ENCODE measurements around the gene HIF3A.

DNA sequence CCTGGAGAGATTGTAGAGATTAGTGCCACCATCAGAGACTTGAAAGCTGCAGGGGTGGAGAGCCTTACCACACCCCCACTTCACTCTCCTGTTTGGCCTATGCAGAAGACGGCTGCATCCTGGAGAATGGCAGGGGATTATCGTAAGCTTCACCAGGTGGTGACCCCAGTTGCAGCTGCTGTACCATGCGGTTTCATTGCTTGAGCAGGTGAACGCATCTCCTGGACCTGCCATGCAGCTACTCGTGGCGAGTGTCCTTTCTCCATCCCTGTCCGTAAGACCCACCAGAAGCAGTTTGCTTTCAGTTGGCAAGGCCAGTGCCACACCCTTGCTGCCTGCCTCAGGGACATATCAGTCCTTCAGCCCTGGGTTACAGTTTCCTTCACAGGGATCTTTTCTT is 71.3 kb downstream of the HIF3A start:
- TF ChIP-seq, protein P1, sequence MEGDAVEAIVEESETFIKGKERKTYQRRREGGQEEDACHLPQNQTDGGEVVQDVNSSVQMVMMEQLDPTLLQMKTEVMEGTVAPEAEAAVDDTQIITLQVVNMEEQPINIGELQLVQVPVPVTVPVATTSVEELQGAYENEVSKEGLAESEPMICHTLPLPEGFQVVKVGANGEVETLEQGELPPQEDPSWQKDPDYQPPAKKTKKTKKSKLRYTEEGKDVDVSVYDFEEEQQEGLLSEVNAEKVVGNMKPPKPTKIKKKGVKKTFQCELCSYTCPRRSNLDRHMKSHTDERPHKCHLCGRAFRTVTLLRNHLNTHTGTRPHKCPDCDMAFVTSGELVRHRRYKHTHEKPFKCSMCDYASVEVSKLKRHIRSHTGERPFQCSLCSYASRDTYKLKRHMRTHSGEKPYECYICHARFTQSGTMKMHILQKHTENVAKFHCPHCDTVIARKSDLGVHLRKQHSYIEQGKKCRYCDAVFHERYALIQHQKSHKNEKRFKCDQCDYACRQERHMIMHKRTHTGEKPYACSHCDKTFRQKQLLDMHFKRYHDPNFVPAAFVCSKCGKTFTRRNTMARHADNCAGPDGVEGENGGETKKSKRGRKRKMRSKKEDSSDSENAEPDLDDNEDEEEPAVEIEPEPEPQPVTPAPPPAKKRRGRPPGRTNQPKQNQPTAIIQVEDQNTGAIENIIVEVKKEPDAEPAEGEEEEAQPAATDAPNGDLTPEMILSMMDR (optimal IDR thresholded peaks at IDR 0.05 in 1 of 3, IDR thresholded peaks at IDR 0.05 in 1 of 3, conservative IDR thresholded peaks at IDR 0.05 in 1 of 3; ENCODE audit: extremely low read depth in 1 of 3, insufficient read depth in 2 of 3, low read length in 3 of 3): no peak
- no peak for TF ChIP-seq EZH2 (IDR thresholded peaks at IDR 0.05; ENCODE audit: low read length)

All from keratinocyte (primary cell).